ENCODE results near the gene P3H2.
A peak's percentile ranks its signal among the peaks of the same experiment; 100 is the strongest.
"Not testable (repeated sequence)": the region's sequence is repeated elsewhere in the genome, so short reads cannot be mapped to it uniquely, and the experiment has no call there.

Gene P3H2, protein sequence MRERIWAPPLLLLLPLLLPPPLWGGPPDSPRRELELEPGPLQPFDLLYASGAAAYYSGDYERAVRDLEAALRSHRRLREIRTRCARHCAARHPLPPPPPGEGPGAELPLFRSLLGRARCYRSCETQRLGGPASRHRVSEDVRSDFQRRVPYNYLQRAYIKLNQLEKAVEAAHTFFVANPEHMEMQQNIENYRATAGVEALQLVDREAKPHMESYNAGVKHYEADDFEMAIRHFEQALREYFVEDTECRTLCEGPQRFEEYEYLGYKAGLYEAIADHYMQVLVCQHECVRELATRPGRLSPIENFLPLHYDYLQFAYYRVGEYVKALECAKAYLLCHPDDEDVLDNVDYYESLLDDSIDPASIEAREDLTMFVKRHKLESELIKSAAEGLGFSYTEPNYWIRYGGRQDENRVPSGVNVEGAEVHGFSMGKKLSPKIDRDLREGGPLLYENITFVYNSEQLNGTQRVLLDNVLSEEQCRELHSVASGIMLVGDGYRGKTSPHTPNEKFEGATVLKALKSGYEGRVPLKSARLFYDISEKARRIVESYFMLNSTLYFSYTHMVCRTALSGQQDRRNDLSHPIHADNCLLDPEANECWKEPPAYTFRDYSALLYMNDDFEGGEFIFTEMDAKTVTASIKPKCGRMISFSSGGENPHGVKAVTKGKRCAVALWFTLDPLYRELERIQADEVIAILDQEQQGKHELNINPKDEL
- total RNA-seq, result 0 to 0.81 reads per million in 2 donors

DNA sequence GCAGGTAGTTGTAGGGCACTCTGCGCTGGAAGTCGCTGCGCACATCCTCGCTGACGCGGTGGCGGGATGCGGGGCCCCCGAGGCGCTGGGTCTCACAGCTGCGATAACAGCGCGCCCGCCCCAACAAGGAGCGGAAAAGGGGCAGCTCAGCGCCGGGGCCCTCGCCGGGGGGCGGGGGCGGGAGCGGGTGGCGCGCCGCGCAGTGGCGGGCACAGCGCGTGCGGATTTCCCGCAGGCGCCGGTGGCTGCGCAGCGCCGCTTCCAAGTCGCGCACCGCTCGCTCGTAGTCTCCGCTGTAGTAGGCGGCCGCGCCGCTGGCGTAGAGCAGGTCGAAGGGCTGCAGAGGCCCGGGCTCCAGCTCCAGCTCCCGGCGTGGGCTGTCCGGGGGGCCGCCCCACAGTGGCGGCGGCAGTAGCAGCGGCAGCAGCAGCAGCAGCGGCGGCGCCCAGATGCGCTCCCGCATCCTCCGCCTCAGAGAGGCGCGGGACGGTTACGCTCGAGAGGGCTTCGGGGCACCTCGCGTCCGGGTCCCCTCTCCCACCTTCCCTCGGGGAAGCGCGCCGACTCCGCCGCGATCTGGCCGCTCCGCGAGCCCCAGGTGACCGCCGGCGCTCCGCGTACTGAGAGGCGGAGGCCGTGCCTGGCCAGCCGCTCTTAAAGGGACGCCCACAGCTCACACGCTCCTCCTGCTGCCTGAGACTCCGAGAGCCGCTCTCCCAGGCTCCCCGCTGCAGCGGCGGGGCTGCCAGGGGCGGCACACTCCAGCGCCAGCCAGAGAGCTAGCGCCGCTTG, at the start of gene P3H2:
TSS of gene P3H2 (minus strand) at position 629 of the 792 bp plus-strand sequence. CDS start at position 463, 166 bp downstream.
- peak in 1 of 5 experiments; percentile 42 for DNase-seq

DNA sequence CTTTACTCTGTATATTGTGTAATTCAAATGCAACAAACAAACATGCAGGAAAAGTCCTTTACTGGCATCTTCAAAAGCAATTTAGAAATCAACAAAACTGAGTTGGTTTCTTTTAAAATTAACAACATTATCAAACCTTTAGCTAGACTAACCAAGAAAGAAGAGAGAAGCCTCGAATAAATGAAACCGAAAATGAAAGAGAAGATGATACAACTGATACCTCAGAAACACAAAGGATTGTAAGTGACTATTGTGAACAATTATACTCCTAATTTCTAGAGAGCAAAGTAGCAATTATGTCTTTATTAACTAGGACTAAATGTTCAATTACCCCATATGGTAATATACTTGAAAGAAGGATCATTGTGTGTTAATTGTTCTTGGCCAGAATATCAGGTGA, 49.2 kb upstream of the P3H2 start:
- DNase-seq, result peak in 1 of 5 experiments; percentile 54

DNA sequence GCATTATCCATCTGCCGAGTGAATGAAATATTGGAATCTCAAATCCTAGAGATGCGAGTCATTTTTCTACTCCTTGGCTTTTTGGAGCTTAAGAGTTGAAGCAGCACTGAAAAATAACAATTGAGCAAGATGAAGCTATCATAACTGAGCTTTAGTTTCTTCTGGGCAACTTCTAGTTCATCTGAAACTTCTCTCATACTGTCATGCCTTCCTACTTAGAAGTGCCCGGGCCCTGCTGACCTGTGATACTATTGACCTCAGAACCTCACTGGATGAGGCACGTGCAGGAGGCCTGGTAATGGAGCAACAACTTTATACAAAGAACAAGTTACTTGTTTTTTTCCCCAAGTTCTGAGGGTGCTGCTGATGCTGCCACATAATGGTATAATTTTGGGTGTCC, 48.5 kb upstream of the P3H2 start:
- peak in 1 of 5 experiments; percentile 3 for DNase-seq

DNA sequence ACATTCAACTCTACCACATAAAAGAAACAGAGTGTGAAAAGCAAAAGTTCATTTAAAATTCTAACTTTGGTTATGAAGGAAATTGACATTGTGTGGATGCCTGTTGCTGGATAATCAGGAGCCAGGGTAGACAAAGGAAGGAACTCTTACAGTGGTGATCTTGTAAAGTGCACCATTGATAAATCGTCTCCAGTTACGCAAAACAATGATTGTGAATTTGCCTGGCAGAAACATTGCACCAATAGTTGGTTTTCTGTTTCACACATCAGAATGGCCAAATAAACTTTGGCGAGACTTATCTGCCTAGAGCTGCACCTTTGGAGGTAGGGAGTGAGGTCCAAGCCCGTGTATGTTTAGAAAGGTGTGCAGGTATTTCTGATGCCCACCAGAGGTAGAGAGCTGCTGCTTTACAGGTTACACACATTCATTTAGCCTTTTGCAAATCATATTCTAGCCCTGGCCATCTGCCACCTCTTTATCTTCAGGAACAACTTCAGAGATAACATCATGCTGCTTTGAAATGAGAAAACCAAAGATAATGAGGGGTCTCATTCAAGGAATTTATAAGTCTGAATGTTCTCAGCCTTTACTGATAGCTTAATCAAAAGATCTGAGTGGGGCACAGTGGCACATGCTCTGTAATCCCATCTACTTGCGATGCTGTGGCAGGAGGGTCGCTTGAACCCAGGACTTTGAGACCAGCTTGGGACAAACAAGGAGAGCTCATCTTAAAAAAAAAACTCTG, 47.4 kb upstream of the P3H2 start:
- no peak for DNase-seq

DNA sequence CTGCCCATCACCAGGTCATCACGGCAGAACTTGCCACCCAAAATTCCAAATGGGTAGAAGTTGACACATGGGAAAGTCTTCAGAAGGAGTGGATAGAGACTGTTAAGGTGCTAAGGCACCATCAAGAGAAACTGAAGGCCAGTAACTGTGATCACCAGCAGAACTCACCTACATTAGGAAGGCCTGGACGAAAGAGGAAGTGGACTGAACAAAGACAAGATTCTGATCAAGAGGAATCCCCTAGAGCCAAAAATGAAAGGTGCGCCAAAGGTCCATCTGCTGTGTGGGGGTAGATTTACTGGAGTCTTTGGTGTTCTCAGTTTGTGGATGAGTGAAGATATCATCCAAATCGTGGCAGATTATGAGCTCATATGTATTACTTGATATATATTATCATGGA, 46.3 kb upstream of the P3H2 start:
- no peak for DNase-seq

DNA sequence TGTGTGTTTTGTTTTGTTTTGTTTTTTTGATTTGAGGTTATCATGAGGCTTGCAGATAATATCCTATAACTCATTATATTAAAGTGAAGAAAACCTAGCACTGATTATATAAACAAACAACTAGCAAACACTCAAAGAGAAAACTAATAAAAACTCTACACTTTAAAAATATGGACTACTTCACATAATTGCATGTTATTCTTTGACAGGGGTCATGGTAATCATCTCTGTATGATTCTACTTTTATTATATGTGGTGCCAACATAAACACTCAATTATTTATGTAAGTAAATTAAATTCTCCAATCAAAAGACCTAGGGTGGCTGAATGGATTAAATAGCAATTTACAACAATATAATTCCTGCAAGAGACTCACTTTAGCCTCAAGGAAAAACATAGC, 44.6 kb upstream of the P3H2 start:
- no peak for DNase-seq

DNA sequence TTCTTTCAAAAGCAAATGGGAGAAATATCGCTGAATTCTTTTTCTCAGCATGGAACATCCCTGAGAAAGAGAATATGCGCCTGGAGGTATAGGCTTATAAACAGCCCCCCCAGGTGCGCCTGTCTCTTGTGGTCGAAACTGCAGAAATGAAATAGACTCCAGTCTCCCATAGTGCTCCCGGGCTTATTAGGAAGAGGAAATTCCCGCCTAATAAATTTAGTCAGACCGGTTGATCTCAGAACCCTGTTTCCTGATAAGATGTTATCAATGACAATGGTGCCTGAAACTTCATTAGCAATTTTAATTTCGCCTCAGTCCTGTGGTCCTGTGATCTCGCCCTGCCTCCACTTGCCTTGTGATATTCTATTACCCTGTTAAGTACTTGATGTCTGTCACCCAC, 41.3 kb upstream of the P3H2 start:
- DNase-seq, result not testable (repeated sequence)

DNA sequence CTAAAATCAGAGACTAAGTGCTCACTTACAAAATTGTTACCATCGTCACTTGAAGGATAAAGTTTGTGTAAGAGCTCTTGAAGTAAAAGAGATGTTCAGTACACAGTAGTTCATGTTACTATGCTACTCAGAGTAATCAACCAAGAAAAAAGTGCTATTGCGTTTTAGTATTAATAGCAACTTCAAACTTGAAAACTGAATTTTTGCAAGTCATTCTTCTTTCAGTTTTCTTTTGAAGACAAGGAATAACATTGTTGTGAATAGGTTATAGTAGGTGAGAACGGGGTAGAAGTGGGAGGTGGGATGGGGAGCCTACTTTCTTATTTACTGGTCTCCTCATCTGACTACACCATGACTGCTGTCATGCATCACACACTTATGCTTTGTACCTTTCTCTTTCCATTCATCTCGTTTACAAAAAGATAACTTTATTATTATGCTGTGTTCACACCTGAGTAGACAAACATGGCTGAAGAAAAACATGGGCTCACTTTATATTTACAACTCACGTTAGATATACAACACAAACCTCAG, 39.3 kb upstream of the P3H2 start:
- no peak for DNase-seq

DNA sequence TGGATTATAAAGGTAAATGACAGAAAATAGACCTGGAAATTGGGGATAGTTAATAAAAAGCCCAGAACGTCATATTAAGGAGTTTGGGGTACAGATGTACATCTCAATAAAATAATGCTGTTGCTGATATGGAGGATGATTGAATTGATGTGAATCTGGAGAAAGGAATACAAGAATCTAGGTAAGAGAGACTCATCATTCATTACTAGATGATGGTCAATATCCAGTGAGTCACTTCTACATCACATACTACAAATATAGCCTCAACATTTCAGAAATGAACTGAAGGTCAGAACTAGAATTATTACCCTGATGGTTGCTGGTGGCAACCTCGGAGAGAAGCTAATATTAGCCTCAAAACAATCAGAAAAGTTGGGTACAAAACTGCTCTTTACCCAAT, 37.6 kb upstream of the P3H2 start:
- DNase-seq, result no peak

DNA sequence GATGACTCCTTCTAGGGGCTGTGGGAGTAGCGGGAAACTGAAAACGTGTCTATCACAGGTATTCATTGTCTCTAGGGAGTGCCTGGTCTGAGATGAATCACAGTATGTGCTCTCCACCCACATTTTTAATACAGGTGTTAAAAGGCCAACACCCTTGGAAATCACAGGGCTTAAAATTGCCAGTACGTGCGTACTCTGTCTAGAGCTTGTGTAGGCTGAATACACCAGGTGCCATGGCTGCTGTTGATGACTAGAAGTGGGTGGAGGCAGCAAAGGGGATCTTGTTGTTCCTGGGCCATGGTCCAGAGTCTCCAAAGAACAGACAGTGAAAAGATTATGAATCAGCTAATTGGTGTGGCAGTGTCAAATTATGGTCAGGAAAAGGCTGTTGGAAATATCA, 35.1 kb upstream of the P3H2 start:
- no peak for DNase-seq

DNA sequence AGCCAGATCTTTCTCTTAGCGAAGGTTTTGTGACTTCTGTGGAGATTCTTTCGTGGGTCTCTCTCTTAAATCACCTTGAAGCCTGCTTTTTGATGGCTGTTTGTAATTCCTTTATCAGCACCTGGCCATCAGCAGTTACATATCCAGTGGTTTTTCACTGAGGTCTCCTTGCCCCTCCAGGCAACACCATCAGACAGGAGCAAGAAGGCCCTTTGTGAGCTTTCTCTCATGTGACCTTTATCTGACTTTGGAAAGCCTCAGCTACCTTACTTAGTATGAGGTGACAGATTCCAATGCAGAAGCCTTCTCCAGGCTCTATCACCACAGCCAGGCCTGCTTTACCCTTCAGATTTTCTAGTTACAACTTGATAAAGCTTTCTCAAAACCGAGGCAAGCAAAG, 30.0 kb upstream of the P3H2 start:
- no peak for DNase-seq

DNA sequence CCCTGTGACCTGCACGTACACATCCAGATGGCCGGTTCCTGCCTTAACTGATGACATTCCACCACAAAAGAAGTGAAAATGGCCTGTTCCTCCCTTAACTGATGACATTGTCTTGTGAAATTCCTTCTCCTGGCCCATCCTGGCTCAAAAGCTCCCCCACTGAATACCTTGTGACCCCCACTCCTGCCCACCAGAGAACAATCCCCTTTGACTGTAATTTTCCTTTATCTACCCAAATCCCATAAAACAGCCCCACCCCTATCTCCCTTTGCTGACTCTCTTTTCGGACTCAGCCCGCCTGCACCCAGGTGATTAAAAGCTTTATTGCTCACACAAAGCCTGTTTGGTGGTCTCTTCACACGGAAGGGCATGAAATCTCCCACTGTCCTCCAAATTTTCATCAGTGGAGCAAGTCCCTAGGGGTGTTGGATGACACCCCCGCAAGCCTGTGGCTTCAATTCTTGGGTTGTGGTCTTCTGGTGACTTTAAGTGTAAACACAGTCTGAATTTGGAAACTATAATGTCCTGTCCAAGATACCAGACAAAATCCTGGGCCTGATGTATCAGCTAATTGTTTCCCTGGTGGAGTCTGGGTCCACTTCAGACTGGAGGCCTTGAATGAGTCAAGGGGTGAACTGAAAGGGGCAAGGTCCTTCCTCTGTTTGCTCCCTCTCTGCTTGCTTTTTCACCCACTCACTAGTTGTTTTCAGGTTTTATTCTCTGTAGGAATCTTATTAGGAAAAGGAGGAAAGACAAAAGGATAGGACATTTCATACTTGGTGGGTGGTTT, 29.3 kb upstream of the P3H2 start:
- not testable (repeated sequence) for DNase-seq

DNA sequence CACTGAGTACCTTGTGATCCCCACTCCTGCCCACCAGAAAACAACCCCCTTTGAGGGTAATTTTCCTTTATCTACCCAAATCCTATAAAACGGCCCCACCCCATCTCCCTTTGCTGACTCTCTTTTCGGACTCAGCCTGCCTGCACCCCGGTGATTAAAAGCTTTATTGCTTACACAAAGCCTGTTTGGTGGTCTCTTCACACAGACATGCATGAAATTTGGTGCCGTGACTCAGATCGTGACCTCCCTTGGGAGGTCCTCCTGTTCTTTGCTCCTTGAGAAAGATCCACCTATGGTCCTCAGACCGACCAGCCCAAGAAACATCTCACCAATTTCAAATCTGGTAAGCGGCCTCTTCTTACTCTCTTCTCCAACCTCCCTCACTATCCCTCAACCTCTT, 24.1 kb upstream of the P3H2 start:
- not testable (repeated sequence) for DNase-seq

DNA sequence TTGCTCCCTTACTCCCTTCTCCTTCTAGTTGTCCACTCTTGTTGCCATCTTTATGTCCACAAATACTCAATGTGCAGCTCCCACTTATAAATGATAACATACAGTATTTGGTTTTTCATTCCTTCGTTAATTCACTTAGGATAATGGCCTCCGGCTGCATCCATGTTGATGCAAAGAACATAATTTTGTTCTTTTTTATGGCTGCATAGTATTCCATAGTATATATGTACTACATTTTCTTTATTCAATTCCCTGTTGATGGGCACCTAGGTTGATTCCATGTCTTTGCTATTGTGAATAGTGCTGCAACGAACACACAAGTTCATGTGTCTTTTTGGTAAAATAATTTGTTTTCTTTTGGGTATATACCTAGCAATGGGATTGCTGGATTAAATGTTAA, 21.3 kb upstream of the P3H2 start:
- DNase-seq, result no peak

DNA sequence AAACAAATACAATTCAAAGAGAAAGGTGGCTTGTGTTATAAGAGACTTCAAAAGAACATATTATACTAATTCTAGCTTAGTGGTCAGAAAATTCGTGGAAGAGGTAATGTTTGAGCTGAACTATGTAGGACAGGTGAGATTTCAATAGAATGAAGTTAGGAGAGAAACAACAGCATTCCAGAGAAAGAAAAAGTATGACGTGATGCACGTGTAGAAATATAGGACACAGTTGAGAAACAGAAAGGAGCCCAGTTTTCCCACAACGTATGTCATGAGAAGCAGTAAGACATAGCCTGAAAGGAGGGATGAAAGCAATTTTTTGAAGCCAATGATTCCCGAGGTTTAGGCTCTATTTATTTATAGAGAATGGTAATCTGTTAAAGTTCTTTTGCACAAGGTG, 18.7 kb upstream of the P3H2 start:
- no peak for DNase-seq

DNA sequence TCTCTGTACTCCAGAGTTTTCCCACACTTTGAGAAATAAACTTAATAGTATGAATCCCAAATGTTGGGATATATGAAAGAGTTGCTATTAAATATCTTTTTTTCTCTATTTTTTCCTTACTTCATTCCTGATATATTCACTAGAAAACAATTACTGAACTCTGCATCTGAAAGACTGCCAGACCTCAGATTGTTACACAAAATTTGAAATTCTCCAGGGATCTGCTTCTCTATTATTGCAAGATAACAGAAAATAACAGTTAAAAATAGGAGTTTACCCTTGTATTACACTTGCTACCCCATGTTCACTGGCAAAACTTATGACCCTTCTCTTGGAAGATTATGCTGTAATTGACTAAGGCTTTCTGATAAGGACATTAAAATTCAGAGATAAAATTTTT, 11.7 kb upstream of the P3H2 start:
- DNase-seq, result no peak

DNA sequence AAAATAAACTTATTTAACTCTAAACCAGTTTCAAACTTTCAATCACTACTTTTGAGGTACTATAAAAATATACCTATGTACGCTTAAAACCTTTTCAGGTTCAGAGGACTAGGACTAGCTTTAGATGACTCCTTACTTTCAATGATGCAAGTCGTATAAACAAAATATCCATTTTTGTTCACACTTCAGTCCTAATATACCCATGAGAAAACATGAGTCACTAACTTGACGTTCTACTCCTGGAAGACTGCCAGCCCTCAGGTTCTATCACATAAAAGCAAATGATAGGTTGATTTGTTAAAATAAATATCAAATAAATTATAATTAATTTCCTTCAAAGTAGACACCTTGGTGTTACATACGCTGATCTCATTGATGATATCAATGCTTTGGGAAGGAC, 10.6 kb upstream of the P3H2 start:
- no peak for DNase-seq

DNA sequence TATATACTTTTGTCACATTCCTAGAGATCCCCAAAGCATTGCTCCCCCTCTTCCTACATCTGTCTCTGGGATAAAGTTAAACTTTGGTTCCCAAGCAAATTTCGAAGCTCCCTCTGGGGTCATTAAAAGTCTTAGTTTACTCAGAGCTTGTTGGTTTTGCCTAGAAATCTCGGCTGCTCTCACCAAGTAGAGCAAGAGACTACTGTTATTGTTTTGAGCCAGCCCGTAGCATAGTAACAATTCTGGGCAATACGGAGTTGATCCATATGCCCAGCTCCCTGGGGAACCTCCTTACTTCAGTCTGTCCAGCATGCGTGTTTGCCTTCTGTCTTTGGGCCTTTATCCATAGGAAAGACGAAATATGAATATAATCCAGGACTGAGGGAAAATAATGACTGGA, 10.0 kb upstream of the P3H2 start:
- DNase-seq, result no peak

DNA sequence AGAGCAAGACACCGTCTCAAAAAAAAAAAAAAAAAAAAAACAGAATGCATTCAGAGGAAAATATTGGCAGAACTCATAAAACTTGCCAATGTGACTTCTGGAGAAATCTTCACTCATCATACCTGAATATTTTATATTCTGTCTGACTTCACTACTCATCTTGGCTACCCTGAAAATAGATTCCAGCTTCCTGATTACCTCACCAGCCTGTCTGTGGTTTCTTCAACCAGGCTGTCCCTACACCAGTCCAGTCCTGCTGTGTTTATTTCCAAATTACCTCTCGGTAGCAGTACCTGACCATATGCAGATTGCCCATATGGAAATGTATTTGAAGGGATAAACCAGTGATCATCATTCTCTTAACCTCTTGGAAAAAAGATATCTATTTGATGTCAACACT, 9.3 kb upstream of the P3H2 start:
- DNase-seq, result no peak

DNA sequence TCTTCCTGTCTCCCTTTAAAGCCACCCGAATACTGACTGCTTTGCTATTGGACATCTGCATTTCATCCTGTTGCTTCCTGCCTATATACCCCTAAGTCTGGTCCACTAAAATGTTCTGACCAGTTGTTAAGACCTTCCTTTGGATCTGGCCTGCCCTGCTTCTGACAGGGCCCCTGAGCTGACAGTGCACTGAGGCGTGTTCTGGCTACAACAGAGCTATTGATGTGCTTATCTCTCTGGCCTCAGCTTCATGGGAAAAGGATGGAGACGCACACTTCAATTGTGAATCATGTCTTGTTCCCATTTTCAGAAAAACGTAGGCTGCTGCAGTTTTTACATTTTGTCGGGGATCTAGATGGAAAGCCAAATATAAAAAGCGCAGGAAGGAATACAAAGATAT, 7.1 kb upstream of the P3H2 start:
- no peak for DNase-seq

DNA sequence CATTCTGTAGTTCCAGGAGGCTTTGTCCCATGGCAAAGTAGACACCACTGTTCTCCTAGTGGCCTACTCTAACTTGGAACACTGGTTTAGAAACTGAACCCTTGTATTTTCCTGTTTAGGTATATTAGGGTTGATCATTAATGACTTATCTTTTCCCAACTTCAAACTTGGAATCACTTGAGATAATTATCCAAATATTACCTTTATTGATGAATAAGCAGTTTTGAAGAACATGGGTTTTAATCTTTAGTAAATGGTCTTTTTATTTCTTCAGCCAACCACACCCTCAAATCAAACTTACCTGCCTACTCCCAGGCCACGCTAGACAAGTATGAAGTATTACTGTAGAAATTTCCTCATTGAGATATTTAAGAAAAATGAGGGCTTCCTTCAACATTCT, 6.5 kb upstream of the P3H2 start:
- DNase-seq, result no peak

Data from T-helper 2 cell (primary cell).